OCI-LY1 (cell line): ENCODE data around the gene TRAPPC10.

Experiments used
- H2AFZ ChIP-seq: fragments of 200-600 bp; sonication (generic), shearing (Covaris generic); 2 replicates; pipeline ENCODE4 v1.6.0; 2014; ENCODE audit warnings: antibody characterized with exemption, mild to moderate bottlenecking, low read length
- H3F3A ChIP-seq: fragments of 200-600 bp; sonication (generic), shearing (Covaris generic); 2 replicates; pipeline ENCODE4 v1.6.0; 2014; ENCODE audit warnings: mild to moderate bottlenecking, antibody characterized with exemption, low read length, moderate library complexity; ENCODE audit not compliant: insufficient read depth
- H3K27ac ChIP-seq: fragments of 200-600 bp; sonication (generic); 2 replicates; pipeline ENCODE4 v1.5.1; 2014; ENCODE audit warnings: low read length, mixed run types, mild to moderate bottlenecking, low read depth; ENCODE audit not compliant: poor library complexity, severe bottlenecking
- H3K27me3 ChIP-seq: fragments of 200-600 bp; sonication (generic); 2 replicates; pipeline ENCODE4 v1.6.0; 2014; ENCODE audit warnings: antibody characterized with exemption, mild to moderate bottlenecking, low read length, moderate library complexity; ENCODE audit not compliant: insufficient read depth
- H3K36me3 ChIP-seq: fragments of 200-600 bp; sonication (generic); 2 replicates; pipeline ENCODE4 v1.6.1; 2014; ENCODE audit warnings: mild to moderate bottlenecking, antibody characterized with exemption, low read length, moderate library complexity, mixed read lengths; ENCODE audit not compliant: insufficient read depth
- H3K4me1 ChIP-seq: fragments of 200-600 bp; sonication (generic); 2 replicates; pipeline ENCODE4 v1.5.1; 2014; ENCODE audit warnings: mild to moderate bottlenecking, low read length, moderate library complexity; ENCODE audit not compliant: insufficient read depth, severe bottlenecking
- H3K4me2 ChIP-seq: fragments of 200-600 bp; sonication (generic), shearing (Covaris generic); 2 replicates; pipeline ENCODE4 v1.6.1; 2014; ENCODE audit warnings: low read length
- H3K4me3 ChIP-seq: fragments of 200-600 bp; sonication (generic); 2 replicates; pipeline ENCODE4 v1.5.1; 2014; ENCODE audit warnings: low read length, low read depth, mild to moderate bottlenecking, mixed read lengths; ENCODE audit not compliant: poor library complexity, severe bottlenecking
- H3K79me2 ChIP-seq: fragments of 200-600 bp; shearing (Covaris generic); 2 replicates; pipeline ENCODE4 v1.6.1; 2016; ENCODE audit warnings: mixed run types, low read length, mixed read lengths; ENCODE audit not compliant: insufficient read depth
- H3K9ac ChIP-seq: fragments of 200-600 bp; sonication (generic), shearing (Covaris generic); 2 replicates; pipeline ENCODE4 v1.6.1; 2014; ENCODE audit warnings: mild to moderate bottlenecking, low read length, mixed read lengths
- H3K9me2 ChIP-seq: fragments of 200-600 bp; sonication (generic), shearing (Covaris generic); 2 replicates; pipeline ENCODE4 v1.6.1; 2014; ENCODE audit warnings: low read depth, mild to moderate bottlenecking, low read length, mixed read lengths
- H3K9me3 ChIP-seq: fragments of 200-600 bp; shearing (Covaris generic); 2 replicates; pipeline ENCODE4 v1.6.1; 2014; ENCODE audit warnings: low read length, mixed read lengths
- H4K20me1 ChIP-seq: fragments of 200-600 bp; sonication (generic), shearing (Covaris generic); 2 replicates; pipeline ENCODE4 v1.6.0; 2016; ENCODE audit warnings: mild to moderate bottlenecking, low read length; ENCODE audit not compliant: insufficient read depth
- EZH2 ChIP-seq: fragments of 200-600 bp; sonication (generic), shearing (Covaris generic); IDR thresholded peaks from 2 replicates; pipeline ENCODE4 v1.8.0; 2017; ENCODE audit warnings: borderline replicate concordance, mixed run types, mild to moderate bottlenecking, antibody characterized with exemption, low read length, moderate library complexity, mixed read lengths
- TF ChIP-seq, protein P1 (sequence below): fragments of 200-600 bp; sonication (generic), shearing (Covaris generic); IDR thresholded peaks from 2 replicates; pipeline ENCODE4 v1.5.1; 2017; ENCODE audit warnings: mild to moderate bottlenecking, antibody characterized with exemption, low read length, moderate library complexity, mixed read lengths

The TRAPPC10 gene

DNA sequence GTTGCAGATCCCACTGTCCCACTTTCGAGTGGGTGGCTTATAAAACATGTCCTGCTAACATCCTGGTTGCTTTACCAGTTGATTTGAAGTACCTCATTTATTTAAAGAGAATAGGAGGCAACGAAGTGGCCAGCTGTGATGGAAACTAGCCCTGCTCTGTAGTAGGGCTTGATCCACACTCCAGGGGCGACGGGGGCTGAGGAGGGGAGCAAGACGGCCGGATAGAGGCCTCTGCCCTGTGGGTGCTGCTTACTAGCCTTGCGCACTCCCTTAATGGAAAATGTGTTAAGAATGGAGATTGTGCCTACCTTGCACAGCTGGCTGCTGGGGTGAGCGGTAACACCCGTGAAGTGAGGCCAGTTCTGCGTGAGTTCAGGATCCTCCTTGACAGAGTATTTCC lies 54.0 kb downstream of the TRAPPC10 start:
- TF ChIP-seq, protein P1, sequence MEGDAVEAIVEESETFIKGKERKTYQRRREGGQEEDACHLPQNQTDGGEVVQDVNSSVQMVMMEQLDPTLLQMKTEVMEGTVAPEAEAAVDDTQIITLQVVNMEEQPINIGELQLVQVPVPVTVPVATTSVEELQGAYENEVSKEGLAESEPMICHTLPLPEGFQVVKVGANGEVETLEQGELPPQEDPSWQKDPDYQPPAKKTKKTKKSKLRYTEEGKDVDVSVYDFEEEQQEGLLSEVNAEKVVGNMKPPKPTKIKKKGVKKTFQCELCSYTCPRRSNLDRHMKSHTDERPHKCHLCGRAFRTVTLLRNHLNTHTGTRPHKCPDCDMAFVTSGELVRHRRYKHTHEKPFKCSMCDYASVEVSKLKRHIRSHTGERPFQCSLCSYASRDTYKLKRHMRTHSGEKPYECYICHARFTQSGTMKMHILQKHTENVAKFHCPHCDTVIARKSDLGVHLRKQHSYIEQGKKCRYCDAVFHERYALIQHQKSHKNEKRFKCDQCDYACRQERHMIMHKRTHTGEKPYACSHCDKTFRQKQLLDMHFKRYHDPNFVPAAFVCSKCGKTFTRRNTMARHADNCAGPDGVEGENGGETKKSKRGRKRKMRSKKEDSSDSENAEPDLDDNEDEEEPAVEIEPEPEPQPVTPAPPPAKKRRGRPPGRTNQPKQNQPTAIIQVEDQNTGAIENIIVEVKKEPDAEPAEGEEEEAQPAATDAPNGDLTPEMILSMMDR, result no peak
- TF ChIP-seq EZH2, result no peak
- Histone ChIP-seq H3K9ac (no peak overlapping the region), H3K27me3 (no peaks in the 10 kb centered on the region), H3K4me3 (no peak overlapping the region), H3K9me2 (no peaks in the 10 kb centered on the region), H3K4me2 (no peak overlapping the region), H4K20me1 (no peaks in the 10 kb centered on the region), H3F3A (no peaks in the 10 kb centered on the region), H3K27ac (no peak overlapping the region), H2AFZ (no peak overlapping the region), H3K9me3 (no peaks in the 10 kb centered on the region), H3K79me2 (no peaks in the 10 kb centered on the region), H3K4me1 (peaks cover 11% of the 10 kb centered on the region), H3K36me3 (peaks cover 76% of the 10 kb centered on the region)

DNA sequence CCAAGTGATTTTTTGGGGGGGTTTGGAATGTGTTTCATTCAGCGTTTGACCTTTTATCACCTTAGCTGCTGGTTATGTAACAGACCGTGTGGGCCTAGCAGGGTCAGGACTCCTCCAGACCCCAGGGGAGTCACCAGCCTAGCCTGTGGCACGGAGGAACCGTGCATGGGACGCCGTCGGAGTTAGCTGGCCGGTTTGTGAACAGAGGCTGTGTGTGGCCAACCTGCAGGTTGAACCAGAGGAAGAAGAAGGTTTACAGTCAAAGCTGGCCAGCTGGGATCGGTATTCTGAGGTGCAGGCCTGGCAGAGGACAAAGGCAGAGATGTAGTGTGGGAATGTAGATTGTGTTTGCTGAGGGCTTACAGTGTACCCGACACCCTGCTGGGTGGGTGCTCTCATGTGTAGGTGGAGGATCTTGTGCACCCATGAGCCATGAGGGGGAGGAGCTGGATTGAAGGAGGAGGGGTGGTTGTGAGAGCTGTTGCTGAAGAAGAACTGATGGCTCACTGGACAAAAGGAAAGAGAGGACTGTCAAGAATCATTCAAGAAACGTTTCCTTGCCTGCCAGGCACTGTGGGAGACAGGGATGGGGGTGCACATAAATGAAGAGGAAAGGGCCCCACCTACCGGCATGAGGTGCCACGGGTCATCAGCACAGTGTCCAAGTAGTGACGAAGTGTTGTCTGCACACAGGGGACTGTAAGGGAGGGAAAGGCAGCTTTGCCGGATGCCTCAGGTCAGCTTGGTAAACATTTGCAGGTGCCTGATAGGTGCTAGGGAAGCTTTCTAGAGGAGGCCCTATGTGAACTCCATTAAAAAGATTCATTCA lies 55.1 kb downstream of the TRAPPC10 start:
- Histone ChIP-seq H3K79me2 (no peaks in the 10 kb centered on the region), H3K4me2 (no peak overlapping the region), H3F3A (no peaks in the 10 kb centered on the region), H3K36me3 (peaks cover 79% of the 10 kb centered on the region), H4K20me1 (no peaks in the 10 kb centered on the region), H2AFZ (no peak overlapping the region), H3K27me3 (no peaks in the 10 kb centered on the region), H3K27ac (no peak overlapping the region), H3K4me1 (peaks cover 11% of the 10 kb centered on the region), H3K9ac (no peak overlapping the region), H3K9me2 (no peaks in the 10 kb centered on the region), H3K9me3 (no peaks in the 10 kb centered on the region), H3K4me3 (no peak overlapping the region)
- no peak for TF ChIP-seq EZH2
- TF ChIP-seq, protein P1, result peak; percentile 36; the same call in 1 of the 2 replicates

DNA sequence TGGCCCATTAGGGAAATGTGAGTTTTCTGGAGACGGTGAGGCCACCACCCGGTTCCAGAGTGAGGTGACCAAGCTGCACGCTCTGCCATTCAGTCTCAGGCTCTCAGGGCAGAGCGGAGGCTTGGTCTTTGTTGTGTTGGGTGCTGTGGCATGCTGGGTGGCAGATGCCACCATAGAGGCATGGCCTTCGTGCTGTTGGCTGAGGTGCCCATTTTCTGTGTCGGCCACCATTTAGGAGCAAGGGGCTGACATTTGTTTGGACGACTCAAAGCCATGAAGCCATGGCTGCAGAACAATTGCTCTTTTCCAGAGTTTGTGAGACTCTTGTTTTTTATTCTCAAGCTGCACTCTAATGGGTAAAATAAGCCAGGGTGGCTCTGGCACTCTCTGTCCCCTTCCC lies 58.3 kb downstream of the TRAPPC10 start:
- TF ChIP-seq, protein P1, result no peak
- TF ChIP-seq EZH2, result no peak
- H3K27ac ChIP-seq, result no peak overlapping the region
- H3K9me2 ChIP-seq, result no peaks in the 10 kb centered on the region
- H3K9ac ChIP-seq, result no peak overlapping the region
- no peak overlapping the region for H2AFZ ChIP-seq
- H3K4me1 ChIP-seq, result peaks cover 5% of the 10 kb centered on the region
- H3K36me3 ChIP-seq, result peaks cover 72% of the 10 kb centered on the region
- no peaks in the 10 kb centered on the region for H3K79me2 ChIP-seq
- no peaks in the 10 kb centered on the region for H3K27me3 ChIP-seq
- no peaks in the 10 kb centered on the region for H4K20me1 ChIP-seq
- no peaks in the 10 kb centered on the region for H3F3A ChIP-seq
- H3K4me3 ChIP-seq, result no peak overlapping the region
- no peak overlapping the region for H3K4me2 ChIP-seq
- H3K9me3 ChIP-seq, result no peaks in the 10 kb centered on the region
